GM23338 (cell line): Measurements from ENCODE around the gene NHLRC3. TPM values are rescaled to one million over a fixed set of nuclear protein-coding genes. Genes with fewer than 3 reads are reported as not detected.

Experiments used
- ATAC-seq: fragments of 200-7000 bp; cut with Tn5 transposase; 3 replicates; pipeline ENCODE4 v1.9.1; 2020
- DNase-seq: peaks from one replicate; pipeline ENCODE4 v3.0.0-alpha.2; 2015; ENCODE audit warnings: low spot score
- H2AFZ ChIP-seq: fragments of 200-600 bp; sonication (generic); 2 replicates; pipeline ENCODE4 v1.8.0; 2016; ENCODE audit warnings: antibody characterized with exemption, mild to moderate bottlenecking, moderate library complexity
- H3F3A ChIP-seq: fragments of 200-600 bp; sonication (generic); replicated peaks from 2 replicates; pipeline ENCODE4 v1.8.0; 2017; ENCODE audit warnings: antibody characterized with exemption, mixed run types, low read depth
- H3K27ac ChIP-seq: fragments of 200-600 bp; sonication (generic); 2 replicates; pipeline ENCODE4 v1.6.1; 2016; ENCODE audit warnings: low read depth
- H3K27me3 ChIP-seq: fragments of 200-600 bp; sonication (generic); 2 replicates; pipeline ENCODE4 v1.8.0; 2016; ENCODE audit warnings: mild to moderate bottlenecking, mixed run types, moderate library complexity; ENCODE audit not compliant: insufficient read depth
- H3K36me3 ChIP-seq: fragments of 200-600 bp; sonication (generic); 2 replicates; pipeline ENCODE4 v1.8.0; 2016; ENCODE audit warnings: mild to moderate bottlenecking; ENCODE audit not compliant: insufficient read depth
- H3K4me1 ChIP-seq: fragments of 200-600 bp; sonication (generic); 2 replicates; pipeline ENCODE4 v1.8.0; 2016; ENCODE audit warnings: mild to moderate bottlenecking, moderate library complexity; ENCODE audit not compliant: insufficient read depth
- H3K4me2 ChIP-seq: fragments of 200-600 bp; sonication (generic); 2 replicates; pipeline ENCODE4 v1.7.1; 2017; ENCODE audit warnings: mixed run types
- H3K4me3 ChIP-seq: fragments of 200-600 bp; sonication (generic); 2 replicates; pipeline ENCODE4 v1.6.1; 2016; ENCODE audit warnings: mixed run types
- H3K79me2 ChIP-seq: fragments of 200-600 bp; sonication (generic); replicated peaks from 2 replicates; pipeline ENCODE4 v1.8.0; 2017; ENCODE audit warnings: mild to moderate bottlenecking; ENCODE audit not compliant: insufficient read depth
- H3K9me2 ChIP-seq: fragments of 200-600 bp; sonication (generic); 2 replicates; pipeline ENCODE4 v1.8.0; 2017; ENCODE audit not compliant: insufficient read depth
- H4K20me1 ChIP-seq: fragments of 200-600 bp; sonication (generic); replicated peaks from 2 replicates; pipeline ENCODE4 v1.8.0; 2017; ENCODE audit warnings: mild to moderate bottlenecking; ENCODE audit not compliant: insufficient read depth
- H3K27ac Mint-ChIP-seq: 2 replicates; pipeline ENCODE4 v1.8.0; 2020; ENCODE audit warnings: inconsistent platforms, mild to moderate bottlenecking, moderate library complexity, mixed read lengths
- H3K27me3 Mint-ChIP-seq: 3 replicates; pipeline ENCODE4 v1.8.0; 2022; ENCODE audit warnings: low read depth, mild to moderate bottlenecking, moderate library complexity, mixed read lengths, inconsistent platforms; ENCODE audit not compliant: insufficient read depth, poor library complexity
- H3K36me3 Mint-ChIP-seq: 3 replicates; pipeline ENCODE4 v1.8.0; 2021; ENCODE audit warnings: low read depth, mild to moderate bottlenecking, inconsistent platforms, moderate library complexity, mixed read lengths
- H3K4me1 Mint-ChIP-seq: 3 replicates; pipeline ENCODE4 v1.8.0; 2020; ENCODE audit warnings: mild to moderate bottlenecking, inconsistent platforms, mixed read lengths
- H3K4me3 Mint-ChIP-seq: 3 replicates; pipeline ENCODE4 v1.8.0; 2021; ENCODE audit warnings: moderate library complexity, mild to moderate bottlenecking, inconsistent platforms, mixed read lengths
- H3K9me3 Mint-ChIP-seq: 3 replicates; pipeline ENCODE4 v1.8.0; 2020; ENCODE audit warnings: moderate library complexity, mild to moderate bottlenecking, inconsistent platforms, mixed read lengths
- CREB1 ChIP-seq: fragments of 250-450 bp; sonication (Bioruptor Pico); IDR thresholded peaks from 2 replicates; pipeline ENCODE4 v1.5.0; 2020; ENCODE audit warnings: low read depth, mild to moderate bottlenecking, moderate library complexity
- EZH2 ChIP-seq: fragments of 200-600 bp; sonication (generic); IDR thresholded peaks from one replicate; pipeline ENCODE4 v1.8.0; 2017; ENCODE audit warnings: antibody characterized with exemption, mild to moderate bottlenecking, low read depth; ENCODE audit not compliant: unreplicated experiment
- JUNB ChIP-seq: IDR thresholded peaks from one replicate; pipeline ENCODE4 v1.6.1; 2016; ENCODE audit warnings: antibody characterized with exemption; ENCODE audit not compliant: unreplicated experiment
- NANOG ChIP-seq: IDR thresholded peaks from 2 replicates; pipeline ENCODE4 v1.6.1; 2016; ENCODE audit warnings: antibody characterized with exemption, borderline replicate concordance
- POLR2AphosphoS5 ChIP-seq: IDR thresholded peaks from 2 replicates; pipeline ENCODE4 v1.6.1; 2016; ENCODE audit warnings: antibody characterized with exemption, low read depth
- STAT1 ChIP-seq: IDR thresholded peaks from one replicate; pipeline ENCODE4 v1.6.1; 2016; ENCODE audit warnings: antibody characterized with exemption; ENCODE audit not compliant: unreplicated experiment
- ZNF114 ChIP-seq: fragments of 250-450 bp; sonication (Bioruptor Pico); IDR thresholded peaks from 2 replicates; pipeline ENCODE4 v1.5.0; 2020; ENCODE audit warnings: mild to moderate bottlenecking, moderate library complexity
- ZNF331 ChIP-seq: fragments of 250-450 bp; sonication (Bioruptor Pico); IDR thresholded peaks from 2 replicates; pipeline ENCODE4 v1.5.0; 2020; ENCODE audit warnings: low read depth, mild to moderate bottlenecking, moderate library complexity
- polyA plus RNA-seq: library from polyadenylated mRNA; unstranded; fragments of >200 nt; fragmentation: Nextera tagmentation; extraction: Ambion mirVana; gene quantifications from 2 replicates; pipeline ENCODE4 v1.2.1, GENCODE V29; 2016
- total RNA-seq: library from RNA; depleted of rRNA; stranded (reverse); fragments of >200 nt; shearing (Covaris generic); gene quantifications from 2 replicates; pipeline ENCODE4 v1.2.3, GENCODE V29; 2014
- TF ChIP-seq, protein P1 (sequence below), 2 experiments: fragments of 200-600 bp in 1 of 2; sonication (generic) in 1 of 2; conservative IDR thresholded peaks; 2 replicates each; pipeline versions ENCODE4 v1.5.1 to v1.6.1; 2016 to 2017; ENCODE audit warnings: antibody characterized with exemption in 2 of 2, low read depth in 2 of 2, mild to moderate bottlenecking in 2 of 2, moderate library complexity in 1 of 2
- TF ChIP-seq, protein P2 (sequence below): fragments of 250-450 bp; sonication (Bioruptor Pico); IDR thresholded peaks from 2 replicates; pipeline ENCODE4 v1.5.0; 2020; ENCODE audit warnings: mild to moderate bottlenecking, moderate library complexity
- TF ChIP-seq, protein P3 (sequence below): IDR thresholded peaks from one replicate; pipeline ENCODE4 v1.6.1; 2018; ENCODE audit warnings: antibody characterized with exemption; ENCODE audit not compliant: unreplicated experiment

The NHLRC3 gene
- total and polyA plus RNA-seq, 2 experiments from 2014 or later: 11.8 to 15.6 TPM

DNA sequence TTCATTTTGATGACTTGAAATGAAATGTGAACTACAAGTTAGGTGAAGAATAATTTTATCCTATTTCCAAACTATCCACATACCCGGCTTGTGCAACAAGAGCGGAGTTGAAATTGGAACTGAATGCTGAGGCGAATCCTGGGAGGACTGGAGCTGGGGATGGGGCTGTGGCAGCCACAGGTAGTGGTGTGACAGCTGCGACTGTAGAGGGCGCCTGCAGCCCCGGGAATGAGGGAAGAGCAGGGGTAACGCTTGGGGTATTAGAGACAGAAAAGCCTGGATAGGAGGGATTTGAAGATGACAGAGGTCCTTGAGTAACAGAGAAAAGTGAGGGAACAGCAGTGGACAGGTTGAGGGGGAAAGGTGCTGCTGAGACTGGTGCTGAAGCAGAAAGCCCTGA lies 25.6 kb upstream of the NHLRC3 start:
- Mint-ChIP-seq H3K27ac (no peak overlapping the region), H3K4me3 (no peak overlapping the region), H3K27me3 (peaks cover 3% of the 10 kb centered on the region), H3K36me3 (peaks cover 80% of the 10 kb centered on the region), H3K9me3 (peaks cover 3% of the 10 kb centered on the region; the same call in 2 of the 3 replicates), H3K4me1 (peaks cover 6% of the 10 kb centered on the region; the same call in 2 of the 3 replicates)
- H2AFZ ChIP-seq: no peak overlapping the region
- no peaks in the 10 kb centered on the region for H3K27me3 ChIP-seq
- H3K4me1 ChIP-seq: 0 out of 2 replicates have a peak, but pooled peaks cover under 1% of the 10 kb centered on the region
- TF ChIP-seq POLR2AphosphoS5 (no peak), STAT1 (no peak), CREB1 (CRISPR knock-in tag) (no peak)
- TF ChIP-seq, protein P1, sequence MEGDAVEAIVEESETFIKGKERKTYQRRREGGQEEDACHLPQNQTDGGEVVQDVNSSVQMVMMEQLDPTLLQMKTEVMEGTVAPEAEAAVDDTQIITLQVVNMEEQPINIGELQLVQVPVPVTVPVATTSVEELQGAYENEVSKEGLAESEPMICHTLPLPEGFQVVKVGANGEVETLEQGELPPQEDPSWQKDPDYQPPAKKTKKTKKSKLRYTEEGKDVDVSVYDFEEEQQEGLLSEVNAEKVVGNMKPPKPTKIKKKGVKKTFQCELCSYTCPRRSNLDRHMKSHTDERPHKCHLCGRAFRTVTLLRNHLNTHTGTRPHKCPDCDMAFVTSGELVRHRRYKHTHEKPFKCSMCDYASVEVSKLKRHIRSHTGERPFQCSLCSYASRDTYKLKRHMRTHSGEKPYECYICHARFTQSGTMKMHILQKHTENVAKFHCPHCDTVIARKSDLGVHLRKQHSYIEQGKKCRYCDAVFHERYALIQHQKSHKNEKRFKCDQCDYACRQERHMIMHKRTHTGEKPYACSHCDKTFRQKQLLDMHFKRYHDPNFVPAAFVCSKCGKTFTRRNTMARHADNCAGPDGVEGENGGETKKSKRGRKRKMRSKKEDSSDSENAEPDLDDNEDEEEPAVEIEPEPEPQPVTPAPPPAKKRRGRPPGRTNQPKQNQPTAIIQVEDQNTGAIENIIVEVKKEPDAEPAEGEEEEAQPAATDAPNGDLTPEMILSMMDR (conservative IDR thresholded peaks at IDR 0.05; ENCODE audit: low read depth in 2 of 2): peak; percentile 75 to 79
- H3K4me2 ChIP-seq: no peak overlapping the region
- no peaks in the 10 kb centered on the region for H3K79me2 ChIP-seq
- ATAC-seq (peak; percentile 99), DNase-seq (peak; percentile 77)
- no peaks in the 10 kb centered on the region for H4K20me1 ChIP-seq
- peaks cover 45% of the 10 kb centered on the region; the same call in 1 of the 2 replicates for H3K36me3 ChIP-seq
- no peak overlapping the region for H3K4me3 ChIP-seq
- H3F3A ChIP-seq: peaks cover 5% of the 10 kb centered on the region
- no peak overlapping the region for H3K27ac ChIP-seq
- H3K9me2 ChIP-seq: no peaks in the 10 kb centered on the region

DNA sequence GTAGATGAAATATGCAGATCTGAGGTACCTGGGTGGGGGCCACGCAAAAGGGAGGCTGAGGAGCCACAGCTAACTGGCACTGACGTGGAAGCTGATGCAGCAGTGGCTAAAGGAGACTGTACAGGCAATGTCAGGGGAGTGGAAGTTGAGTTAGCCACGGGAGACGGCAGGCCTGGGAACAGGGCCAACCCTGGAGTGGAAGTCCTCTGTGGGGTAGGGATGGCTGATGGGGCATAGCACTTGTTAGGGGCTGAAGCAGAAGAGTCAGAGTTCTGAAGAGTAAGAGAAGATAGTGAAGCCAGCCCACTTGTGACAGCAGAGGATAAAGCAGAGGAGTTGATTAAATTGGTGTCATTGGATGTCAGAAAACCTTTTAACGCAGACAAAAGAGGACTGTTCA lies 24.8 kb upstream of the NHLRC3 start:
- peaks cover 78% of the 10 kb centered on the region for H3K36me3 Mint-ChIP-seq
- peaks cover 42% of the 10 kb centered on the region; the same call in 1 of the 2 replicates for H3K36me3 ChIP-seq
- TF ChIP-seq, protein P2, sequence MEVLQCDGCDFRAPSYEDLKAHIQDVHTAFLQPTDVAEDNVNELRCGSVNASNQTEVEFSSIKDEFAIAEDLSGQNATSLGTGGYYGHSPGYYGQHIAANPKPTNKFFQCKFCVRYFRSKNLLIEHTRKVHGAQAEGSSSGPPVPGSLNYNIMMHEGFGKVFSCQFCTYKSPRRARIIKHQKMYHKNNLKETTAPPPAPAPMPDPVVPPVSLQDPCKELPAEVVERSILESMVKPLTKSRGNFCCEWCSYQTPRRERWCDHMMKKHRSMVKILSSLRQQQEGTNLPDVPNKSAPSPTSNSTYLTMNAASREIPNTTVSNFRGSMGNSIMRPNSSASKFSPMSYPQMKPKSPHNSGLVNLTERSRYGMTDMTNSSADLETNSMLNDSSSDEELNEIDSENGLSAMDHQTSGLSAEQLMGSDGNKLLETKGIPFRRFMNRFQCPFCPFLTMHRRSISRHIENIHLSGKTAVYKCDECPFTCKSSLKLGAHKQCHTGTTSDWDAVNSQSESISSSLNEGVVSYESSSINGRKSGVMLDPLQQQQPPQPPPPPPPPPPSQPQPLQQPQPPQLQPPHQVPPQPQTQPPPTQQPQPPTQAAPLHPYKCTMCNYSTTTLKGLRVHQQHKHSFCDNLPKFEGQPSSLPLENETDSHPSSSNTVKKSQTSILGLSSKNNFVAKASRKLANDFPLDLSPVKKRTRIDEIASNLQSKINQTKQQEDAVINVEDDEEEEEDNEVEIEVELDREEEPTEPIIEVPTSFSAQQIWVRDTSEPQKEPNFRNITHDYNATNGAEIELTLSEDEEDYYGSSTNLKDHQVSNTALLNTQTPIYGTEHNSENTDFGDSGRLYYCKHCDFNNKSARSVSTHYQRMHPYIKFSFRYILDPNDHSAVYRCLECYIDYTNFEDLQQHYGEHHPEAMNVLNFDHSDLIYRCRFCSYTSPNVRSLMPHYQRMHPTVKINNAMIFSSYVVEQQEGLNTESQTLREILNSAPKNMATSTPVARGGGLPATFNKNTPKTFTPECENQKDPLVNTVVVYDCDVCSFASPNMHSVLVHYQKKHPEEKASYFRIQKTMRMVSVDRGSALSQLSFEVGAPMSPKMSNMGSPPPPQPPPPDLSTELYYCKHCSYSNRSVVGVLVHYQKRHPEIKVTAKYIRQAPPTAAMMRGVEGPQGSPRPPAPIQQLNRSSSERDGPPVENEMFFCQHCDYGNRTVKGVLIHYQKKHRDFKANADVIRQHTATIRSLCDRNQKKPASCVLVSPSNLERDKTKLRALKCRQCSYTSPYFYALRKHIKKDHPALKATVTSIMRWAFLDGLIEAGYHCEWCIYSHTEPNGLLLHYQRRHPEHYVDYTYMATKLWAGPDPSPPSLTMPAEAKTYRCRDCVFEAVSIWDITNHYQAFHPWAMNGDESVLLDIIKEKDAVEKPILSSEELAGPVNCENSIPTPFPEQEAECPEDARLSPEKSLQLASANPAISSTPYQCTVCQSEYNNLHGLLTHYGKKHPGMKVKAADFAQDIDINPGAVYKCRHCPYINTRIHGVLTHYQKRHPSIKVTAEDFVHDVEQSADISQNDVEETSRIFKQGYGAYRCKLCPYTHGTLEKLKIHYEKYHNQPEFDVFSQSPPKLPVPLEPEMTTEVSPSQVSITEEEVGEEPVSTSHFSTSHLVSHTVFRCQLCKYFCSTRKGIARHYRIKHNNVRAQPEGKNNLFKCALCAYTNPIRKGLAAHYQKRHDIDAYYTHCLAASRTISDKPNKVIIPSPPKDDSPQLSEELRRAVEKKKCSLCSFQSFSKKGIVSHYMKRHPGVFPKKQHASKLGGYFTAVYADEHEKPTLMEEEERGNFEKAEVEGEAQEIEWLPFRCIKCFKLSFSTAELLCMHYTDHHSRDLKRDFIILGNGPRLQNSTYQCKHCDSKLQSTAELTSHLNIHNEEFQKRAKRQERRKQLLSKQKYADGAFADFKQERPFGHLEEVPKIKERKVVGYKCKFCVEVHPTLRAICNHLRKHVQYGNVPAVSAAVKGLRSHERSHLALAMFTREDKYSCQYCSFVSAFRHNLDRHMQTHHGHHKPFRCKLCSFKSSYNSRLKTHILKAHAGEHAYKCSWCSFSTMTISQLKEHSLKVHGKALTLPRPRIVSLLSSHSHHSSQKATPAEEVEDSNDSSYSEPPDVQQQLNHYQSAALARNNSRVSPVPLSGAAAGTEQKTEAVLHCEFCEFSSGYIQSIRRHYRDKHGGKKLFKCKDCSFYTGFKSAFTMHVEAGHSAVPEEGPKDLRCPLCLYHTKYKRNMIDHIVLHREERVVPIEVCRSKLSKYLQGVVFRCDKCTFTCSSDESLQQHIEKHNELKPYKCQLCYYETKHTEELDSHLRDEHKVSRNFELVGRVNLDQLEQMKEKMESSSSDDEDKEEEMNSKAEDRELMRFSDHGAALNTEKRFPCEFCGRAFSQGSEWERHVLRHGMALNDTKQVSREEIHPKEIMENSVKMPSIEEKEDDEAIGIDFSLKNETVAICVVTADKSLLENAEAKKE (CRISPR knock-in tag): no peak
- TF ChIP-seq ZNF114 (CRISPR knock-in tag): no peak
- no peak for TF ChIP-seq NANOG
- TF ChIP-seq EZH2: no peak
- TF ChIP-seq STAT1: no peak
- no peak for TF ChIP-seq ZNF331
- TF ChIP-seq JUNB: no peak
- TF ChIP-seq, protein P3, sequence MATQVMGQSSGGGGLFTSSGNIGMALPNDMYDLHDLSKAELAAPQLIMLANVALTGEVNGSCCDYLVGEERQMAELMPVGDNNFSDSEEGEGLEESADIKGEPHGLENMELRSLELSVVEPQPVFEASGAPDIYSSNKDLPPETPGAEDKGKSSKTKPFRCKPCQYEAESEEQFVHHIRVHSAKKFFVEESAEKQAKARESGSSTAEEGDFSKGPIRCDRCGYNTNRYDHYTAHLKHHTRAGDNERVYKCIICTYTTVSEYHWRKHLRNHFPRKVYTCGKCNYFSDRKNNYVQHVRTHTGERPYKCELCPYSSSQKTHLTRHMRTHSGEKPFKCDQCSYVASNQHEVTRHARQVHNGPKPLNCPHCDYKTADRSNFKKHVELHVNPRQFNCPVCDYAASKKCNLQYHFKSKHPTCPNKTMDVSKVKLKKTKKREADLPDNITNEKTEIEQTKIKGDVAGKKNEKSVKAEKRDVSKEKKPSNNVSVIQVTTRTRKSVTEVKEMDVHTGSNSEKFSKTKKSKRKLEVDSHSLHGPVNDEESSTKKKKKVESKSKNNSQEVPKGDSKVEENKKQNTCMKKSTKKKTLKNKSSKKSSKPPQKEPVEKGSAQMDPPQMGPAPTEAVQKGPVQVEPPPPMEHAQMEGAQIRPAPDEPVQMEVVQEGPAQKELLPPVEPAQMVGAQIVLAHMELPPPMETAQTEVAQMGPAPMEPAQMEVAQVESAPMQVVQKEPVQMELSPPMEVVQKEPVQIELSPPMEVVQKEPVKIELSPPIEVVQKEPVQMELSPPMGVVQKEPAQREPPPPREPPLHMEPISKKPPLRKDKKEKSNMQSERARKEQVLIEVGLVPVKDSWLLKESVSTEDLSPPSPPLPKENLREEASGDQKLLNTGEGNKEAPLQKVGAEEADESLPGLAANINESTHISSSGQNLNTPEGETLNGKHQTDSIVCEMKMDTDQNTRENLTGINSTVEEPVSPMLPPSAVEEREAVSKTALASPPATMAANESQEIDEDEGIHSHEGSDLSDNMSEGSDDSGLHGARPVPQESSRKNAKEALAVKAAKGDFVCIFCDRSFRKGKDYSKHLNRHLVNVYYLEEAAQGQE: no peak
- no peak for TF ChIP-seq CREB1 (CRISPR knock-in tag)

More for the DNA sequence above, 24.8 kb upstream of the NHLRC3 start:
- Histone ChIP-seq H3F3A (peaks cover under 1% of the 10 kb centered on the region), H2AFZ (no peak overlapping the region), H3K4me2 (no peak overlapping the region), H4K20me1 (no peaks in the 10 kb centered on the region), H3K4me1 (no peaks in the 10 kb centered on the region), H3K27me3 (no peaks in the 10 kb centered on the region), H3K27ac (no peak overlapping the region), H3K79me2 (no peaks in the 10 kb centered on the region), H3K9me2 (no peaks in the 10 kb centered on the region), H3K4me3 (no peak overlapping the region)
- peaks cover 6% of the 10 kb centered on the region; the same call in 2 of the 3 replicates for H3K4me1 Mint-ChIP-seq
- H3K9me3 Mint-ChIP-seq: no peaks in the 10 kb centered on the region
- H3K4me3 Mint-ChIP-seq: no peak overlapping the region
- H3K27me3 Mint-ChIP-seq: peaks cover 3% of the 10 kb centered on the region
- ATAC-seq: no peak
- no peak for DNase-seq
- no peak overlapping the region for H3K27ac Mint-ChIP-seq
